ENCODE results near the gene DNAJC11. TPM values are rescaled to one million over a fixed set of nuclear protein-coding genes. Genes with fewer than 3 reads are reported as not detected.

DNAJC11 gene
- total RNA-seq, 1 donor from 2014 or later, result 47.6 TPM

- TF ChIP-seq EZH2 (IDR thresholded peaks at IDR 0.05) (no peak), EZH2phosphoT487 (IDR thresholded peaks at IDR 0.05) (no peak), CTCF (IDR thresholded peaks at IDR 0.05) (no peak)
- no peak overlapping the region for H3K4me3 Mint-ChIP-seq
- no peak for DNase-seq (ENCODE audit: low spot score)
- H3K36me3 ChIP-seq, result no peaks in the 10 kb centered on the region
- no peaks in the 10 kb centered on the region for H4K20me1 ChIP-seq (ENCODE audit: low read depth)
- H3K9ac ChIP-seq, result no peak overlapping the region
- no peaks in the 10 kb centered on the region for H3K79me2 ChIP-seq (ENCODE audit: low read depth)
- H3K27me3 Mint-ChIP-seq (ENCODE audit: insufficient read depth, low read depth), result peaks cover 7% of the 10 kb centered on the region
- H3F3A ChIP-seq (ENCODE audit: low read depth), result no peaks in the 10 kb centered on the region
- no peaks in the 10 kb centered on the region for H3K4me1 ChIP-seq
- H3K9me3 ChIP-seq (ENCODE audit: low read depth), result no peaks in the 10 kb centered on the region
- H3K4me2 ChIP-seq, result no peak overlapping the region
- H3K9me3 Mint-ChIP-seq, result no peaks in the 10 kb centered on the region
- no peak overlapping the region for H3K4me3 ChIP-seq
- no peaks in the 10 kb centered on the region for H3K27me3 ChIP-seq
- no peak overlapping the region for H2AFZ ChIP-seq (replicated peaks)
- no peaks in the 10 kb centered on the region for H3K36me3 Mint-ChIP-seq
- H3K27ac ChIP-seq, result no peak overlapping the region
- no peak overlapping the region for H3K27ac Mint-ChIP-seq
- peaks cover 12% of the 10 kb centered on the region for H3K4me1 Mint-ChIP-seq
These were observed 24.6 kb upstream of the DNAJC11 start for GRCh38 chr1:6726253-6726652.

GRCh38 chr1:6724517-6725141, 23.0 kb upstream of the DNAJC11 start:
- Histone ChIP-seq H3K4me1 (no peaks in the 10 kb centered on the region), H3K79me2 (ENCODE audit: low read depth) (no peaks in the 10 kb centered on the region), H3K36me3 (no peaks in the 10 kb centered on the region), H3K4me2 (no peak overlapping the region), H2AFZ (replicated peaks) (no peak overlapping the region), H3K27ac (no peak overlapping the region), H3K9me3 (ENCODE audit: low read depth) (no peaks in the 10 kb centered on the region), H3K9ac (no peak overlapping the region), H3F3A (ENCODE audit: low read depth) (no peaks in the 10 kb centered on the region), H3K4me3 (no peak overlapping the region), H3K27me3 (no peaks in the 10 kb centered on the region), H4K20me1 (ENCODE audit: low read depth) (no peaks in the 10 kb centered on the region)
- no peak overlapping the region for H3K27ac Mint-ChIP-seq
- TF ChIP-seq CTCF (IDR thresholded peaks at IDR 0.05) (no peak), EZH2phosphoT487 (IDR thresholded peaks at IDR 0.05) (no peak), EZH2 (IDR thresholded peaks at IDR 0.05) (no peak)
- peaks cover 7% of the 10 kb centered on the region for H3K27me3 Mint-ChIP-seq (ENCODE audit: insufficient read depth, low read depth)
- no peaks in the 10 kb centered on the region for H3K9me3 Mint-ChIP-seq
- no peak overlapping the region for H3K4me3 Mint-ChIP-seq
- H3K36me3 Mint-ChIP-seq, result no peaks in the 10 kb centered on the region
- no peak for DNase-seq (ENCODE audit: low spot score)
- peaks cover 12% of the 10 kb centered on the region for H3K4me1 Mint-ChIP-seq

GRCh38 chr1:6723621-6724428, 22.2 kb upstream of the DNAJC11 start:
- Histone ChIP-seq H3K9me3 (ENCODE audit: low read depth) (no peaks in the 10 kb centered on the region), H3K9ac (no peak overlapping the region), H3F3A (ENCODE audit: low read depth) (no peaks in the 10 kb centered on the region), H3K4me2 (no peak overlapping the region), H4K20me1 (ENCODE audit: low read depth) (no peaks in the 10 kb centered on the region), H3K4me1 (no peaks in the 10 kb centered on the region), H3K79me2 (ENCODE audit: low read depth) (no peaks in the 10 kb centered on the region), H3K27ac (no peak overlapping the region), H3K4me3 (no peak overlapping the region), H3K27me3 (no peaks in the 10 kb centered on the region), H2AFZ (replicated peaks) (no peak overlapping the region), H3K36me3 (no peaks in the 10 kb centered on the region)
- TF ChIP-seq EZH2phosphoT487 (IDR thresholded peaks at IDR 0.05) (no peak), CTCF (IDR thresholded peaks at IDR 0.05) (no peak)
- peaks cover 12% of the 10 kb centered on the region for H3K4me1 Mint-ChIP-seq
- H3K27ac Mint-ChIP-seq, result no peak overlapping the region
- no peaks in the 10 kb centered on the region for H3K9me3 Mint-ChIP-seq
- no peak overlapping the region for H3K4me3 Mint-ChIP-seq
- H3K36me3 Mint-ChIP-seq, result no peaks in the 10 kb centered on the region
- H3K27me3 Mint-ChIP-seq (ENCODE audit: insufficient read depth, low read depth), result peaks cover 7% of the 10 kb centered on the region
- DNase-seq (ENCODE audit: low spot score), result no peak

Data from neural progenitor cell (in vitro differentiated cells).